Astrocyte (in vitro differentiated cells and primary cell): Measurements from ENCODE around the gene LCE5A. TPM values are rescaled to one million over a fixed set of nuclear protein-coding genes. Genes with fewer than 3 reads are reported as not detected.

ENCODE experiments used
- DNase-seq: peaks from one replicate; pipeline ENCODE4 v3.0.0-alpha.2; 2010; ENCODE audit warnings: low read depth
- FAIRE-seq: peaks from 2 replicates; lab custom pipeline; 2011; peaks lifted over from hg19 to GRCh38; lab: Jason Lieb, UNC
- H2AFZ ChIP-seq: 2 replicates; pipeline ENCODE4 v1.6.0; 2012; ENCODE audit warnings: low read depth, low read length, inconsistent platforms
- H3K27ac ChIP-seq: 2 replicates; pipeline ENCODE4 v1.5.1; 2011; ENCODE audit warnings: low read depth, low read length, inconsistent platforms
- H3K27me3 ChIP-seq: 2 replicates; pipeline ENCODE4 v1.6.0; 2011; ENCODE audit warnings: low read length, inconsistent platforms; ENCODE audit not compliant: insufficient read depth
- H3K36me3 ChIP-seq: 2 replicates; pipeline ENCODE4 v1.5.1; 2011; ENCODE audit warnings: low read length, inconsistent platforms; ENCODE audit not compliant: insufficient read depth
- H3K4me1 ChIP-seq: 2 replicates; pipeline ENCODE4 v1.5.1; 2011; ENCODE audit warnings: low read length, inconsistent platforms; ENCODE audit not compliant: insufficient read depth
- H3K4me2 ChIP-seq: 2 replicates; pipeline ENCODE4 v1.6.0; 2012; ENCODE audit warnings: low read length, inconsistent platforms
- H3K4me3 ChIP-seq: 2 replicates; pipeline ENCODE4 v1.5.1; 2011; ENCODE audit warnings: low read depth, mild to moderate bottlenecking, low read length, inconsistent platforms; ENCODE audit not compliant: insufficient read depth
- H3K79me2 ChIP-seq: 2 replicates; pipeline ENCODE4 v1.6.0; 2012; ENCODE audit warnings: mild to moderate bottlenecking, low read length, inconsistent platforms; ENCODE audit not compliant: insufficient read depth
- H3K9ac ChIP-seq: 2 replicates; pipeline ENCODE4 v1.6.0; 2012; ENCODE audit warnings: mild to moderate bottlenecking, low read length, inconsistent platforms
- H3K9me3 ChIP-seq: 2 replicates; pipeline ENCODE4 v1.5.1; 2012; ENCODE audit warnings: low read depth, mild to moderate bottlenecking, low read length, inconsistent platforms; ENCODE audit not compliant: insufficient read depth
- H4K20me1 ChIP-seq: 2 replicates; pipeline ENCODE4 v1.6.0; 2012; ENCODE audit warnings: low read length, inconsistent platforms; ENCODE audit not compliant: insufficient read depth
- H3K27ac Mint-ChIP-seq: one replicate; pipeline ENCODE4 v1.8.0; 2021; ENCODE audit warnings: mild to moderate bottlenecking, mixed read lengths; ENCODE audit not compliant: unreplicated experiment
- H3K27me3 Mint-ChIP-seq: one replicate; pipeline ENCODE4 v1.8.0; 2021; ENCODE audit warnings: low read depth, mixed read lengths; ENCODE audit not compliant: unreplicated experiment
- H3K36me3 Mint-ChIP-seq: one replicate; pipeline ENCODE4 v1.8.0; 2021; ENCODE audit warnings: low read depth, mixed read lengths; ENCODE audit not compliant: unreplicated experiment
- H3K4me1 Mint-ChIP-seq: one replicate; pipeline ENCODE4 v1.8.0; 2021; ENCODE audit warnings: low read depth, mixed read lengths; ENCODE audit not compliant: unreplicated experiment
- H3K4me3 Mint-ChIP-seq: one replicate; pipeline ENCODE4 v1.8.0; 2021; ENCODE audit warnings: mild to moderate bottlenecking, moderate library complexity, mixed read lengths; ENCODE audit not compliant: unreplicated experiment
- H3K9me3 Mint-ChIP-seq: one replicate; pipeline ENCODE4 v1.8.0; 2021; ENCODE audit warnings: mild to moderate bottlenecking, mixed read lengths; ENCODE audit not compliant: unreplicated experiment
- CTCF ChIP-seq: IDR thresholded peaks from 2 replicates; pipeline ENCODE4 v1.5.1; 2011; ENCODE audit warnings: low read depth, mild to moderate bottlenecking, inconsistent platforms, low read length, moderate library complexity; ENCODE audit not compliant: insufficient read depth
- EZH2 ChIP-seq: IDR thresholded peaks from 2 replicates; pipeline ENCODE4 v1.6.1; 2012; ENCODE audit warnings: mild to moderate bottlenecking, low read length, inconsistent platforms; ENCODE audit not compliant: insufficient read depth
- total RNA-seq: library from RNA; stranded (reverse); gene quantifications from 2 replicates; pipeline ENCODE4 v1.2.1, GENCODE V29; 2021

The LCE5A gene
- total RNA-seq, 1 donor from 2014 or later: not detected

DNA sequence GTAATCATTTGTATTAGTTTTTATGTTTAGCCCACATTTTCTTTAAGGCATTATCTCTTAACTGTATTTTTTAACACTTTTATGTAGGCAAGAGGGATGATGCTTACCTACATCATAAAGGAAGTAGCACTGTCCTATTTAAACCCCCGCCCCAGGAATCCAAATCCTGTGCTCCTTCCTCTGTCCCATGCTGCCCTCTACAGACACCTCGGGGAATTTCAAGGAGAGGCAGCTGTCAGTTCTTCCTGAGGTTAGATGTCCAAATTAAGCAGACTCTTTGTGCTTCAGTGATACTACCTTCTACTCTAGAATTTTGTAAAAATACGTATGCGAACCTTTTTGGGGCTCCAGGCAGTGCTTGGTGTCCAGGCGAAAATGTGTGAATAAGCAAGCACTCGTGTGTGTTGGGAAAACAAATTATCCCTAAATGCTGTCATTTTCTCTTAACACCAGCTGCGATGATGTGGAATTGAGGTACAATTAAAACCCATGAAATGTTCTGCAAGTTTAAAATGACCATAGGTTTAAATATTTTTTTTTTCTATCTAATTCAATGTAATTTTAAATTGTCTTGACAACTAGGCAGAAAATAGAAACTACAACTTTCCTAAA lies 22.8 kb downstream of the LCE5A start:
- no peak for FAIRE-seq
- H3K9me3 Mint-ChIP-seq: peaks cover 3% of the 10 kb centered on the region

DNA sequence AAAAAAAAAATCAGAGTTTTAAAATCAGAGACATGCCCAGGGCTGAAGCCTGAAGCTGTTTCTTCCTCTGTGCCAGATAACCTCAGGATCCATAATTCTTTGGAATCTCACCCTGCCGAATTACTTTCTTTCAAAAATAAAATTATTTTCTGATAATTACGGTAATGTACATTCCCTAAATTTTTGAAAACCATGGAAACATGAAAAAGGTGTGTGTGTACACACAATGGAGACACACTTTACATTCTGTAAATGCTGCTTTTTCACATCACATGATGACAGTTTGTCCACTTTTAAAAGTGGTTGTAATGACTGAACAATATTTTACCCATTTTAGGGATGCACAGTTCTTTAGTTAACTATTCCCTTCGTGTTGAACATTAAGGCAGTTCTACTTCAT lies 25.2 kb downstream of the LCE5A start:
- H3K9me3 ChIP-seq: no peaks in the 10 kb centered on the region

More for the DNA sequence above, 22.8 kb downstream of the LCE5A start:
- H4K20me1 ChIP-seq: no peaks in the 10 kb centered on the region
- H3K27me3 ChIP-seq: no peaks in the 10 kb centered on the region
- TF ChIP-seq EZH2 (no peak), CTCF (no peak)
- H3K36me3 ChIP-seq: no peaks in the 10 kb centered on the region
- H3K27ac ChIP-seq: no peak overlapping the region
- H2AFZ ChIP-seq: no peak overlapping the region
- no peaks in the 10 kb centered on the region for H3K4me1 Mint-ChIP-seq
- H3K27ac Mint-ChIP-seq: no peak overlapping the region
- H3K79me2 ChIP-seq: no peaks in the 10 kb centered on the region
- no peak for DNase-seq
- no peaks in the 10 kb centered on the region for H3K9me3 ChIP-seq
- H3K4me2 ChIP-seq: no peak overlapping the region
- no peak overlapping the region for H3K4me3 Mint-ChIP-seq
- H3K4me1 ChIP-seq: no peaks in the 10 kb centered on the region
- H3K9ac ChIP-seq: no peak overlapping the region
- H3K27me3 Mint-ChIP-seq: peaks cover 7% of the 10 kb centered on the region
- H3K36me3 Mint-ChIP-seq: no peaks in the 10 kb centered on the region
- no peak overlapping the region for H3K4me3 ChIP-seq

More for the DNA sequence above, 25.2 kb downstream of the LCE5A start:
- no peak overlapping the region for H3K4me3 ChIP-seq
- H3K27ac ChIP-seq: no peak overlapping the region
- DNase-seq: no peak
- Mint-ChIP-seq H3K27ac (no peak overlapping the region), H3K36me3 (no peaks in the 10 kb centered on the region), H3K27me3 (peaks cover 2% of the 10 kb centered on the region), H3K4me1 (no peaks in the 10 kb centered on the region), H3K9me3 (peaks cover 3% of the 10 kb centered on the region), H3K4me3 (no peak overlapping the region)
- no peak overlapping the region for H3K9ac ChIP-seq
- no peak for FAIRE-seq
- H3K79me2 ChIP-seq: no peaks in the 10 kb centered on the region
- H3K36me3 ChIP-seq: no peaks in the 10 kb centered on the region
- no peak overlapping the region for H3K4me2 ChIP-seq
- H4K20me1 ChIP-seq: no peaks in the 10 kb centered on the region
- no peaks in the 10 kb centered on the region for H3K27me3 ChIP-seq
- no peak overlapping the region for H2AFZ ChIP-seq
- H3K4me1 ChIP-seq: no peaks in the 10 kb centered on the region
- TF ChIP-seq EZH2 (no peak), CTCF (no peak)
